HG03439 (cell line): Measurements from ENCODE around the gene SLC38A7.
A peak's percentile ranks its signal among the peaks of the same experiment; 100 is the strongest.
"Not testable (repeated sequence)": the region's sequence is repeated elsewhere in the genome, so short reads cannot be mapped to it uniquely, and the experiment has no call there.

ENCODE experiments used
- ATAC-seq: cut with Tn5 transposase; IDR thresholded peaks from one replicate; pipeline ENCODE4 v1.9.1; 2021; ENCODE audit warnings: mild to moderate bottlenecking, moderate library complexity; ENCODE audit not compliant: unreplicated experiment

SLC38A7 gene

GRCh38 chr16:58684354-58685083 lies at the start of gene SLC38A7:
SLC38A7 (minus strand) TSS chr16:58684770; CDS start chr16:58680126, 4,644 bp downstream.
- ATAC-seq: peak; percentile 96

DNA sequence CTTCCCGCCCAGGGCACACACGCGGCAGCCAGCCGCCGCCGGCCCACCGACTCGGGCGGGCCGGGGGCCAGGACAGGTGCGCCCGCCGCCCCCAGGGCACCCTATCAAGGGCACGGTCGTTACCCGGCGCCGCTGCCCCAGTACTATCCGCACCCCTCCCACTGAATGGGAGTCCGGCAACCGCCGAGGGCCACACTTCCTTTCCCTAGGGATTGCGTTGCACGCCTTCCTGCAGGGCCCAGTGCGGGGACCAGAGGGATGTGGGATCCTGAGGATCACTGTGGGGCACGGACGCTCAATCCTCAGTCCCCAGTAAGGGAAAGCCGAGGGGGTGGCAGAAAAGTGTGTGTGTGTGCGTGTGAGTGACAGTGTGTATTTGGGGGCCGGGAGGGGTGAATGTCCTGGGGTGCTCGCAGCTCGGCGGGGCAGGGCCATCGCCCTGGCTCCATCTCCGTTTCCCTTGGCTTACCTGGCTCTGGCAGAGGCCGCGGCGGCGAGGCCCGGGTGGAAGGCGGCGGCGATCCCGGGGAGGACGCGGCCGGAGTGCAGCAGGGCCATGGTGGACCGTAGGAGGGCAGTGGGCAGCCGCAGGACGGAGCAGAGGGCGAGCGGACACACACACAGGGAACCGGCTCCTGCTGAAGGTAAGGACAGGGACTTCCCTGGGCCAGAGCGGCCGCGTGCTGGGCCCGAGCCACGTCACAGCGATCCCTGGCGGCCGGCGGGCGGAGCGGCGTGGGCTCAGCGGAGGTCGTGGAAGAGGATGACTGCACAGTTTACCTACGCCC lies 49.3 kb upstream of the SLC38A7 start, which contains the start of gene GOT2:
GOT2 (minus strand) TSS at position 646 of the 788 bp plus-strand sequence; CDS start at position 558, 88 bp downstream.
- ATAC-seq: peak; percentile 90

GRCh38 chr16:58733248-58733670 lies 48.7 kb upstream of the SLC38A7 start:
- no peak for ATAC-seq

DNA sequence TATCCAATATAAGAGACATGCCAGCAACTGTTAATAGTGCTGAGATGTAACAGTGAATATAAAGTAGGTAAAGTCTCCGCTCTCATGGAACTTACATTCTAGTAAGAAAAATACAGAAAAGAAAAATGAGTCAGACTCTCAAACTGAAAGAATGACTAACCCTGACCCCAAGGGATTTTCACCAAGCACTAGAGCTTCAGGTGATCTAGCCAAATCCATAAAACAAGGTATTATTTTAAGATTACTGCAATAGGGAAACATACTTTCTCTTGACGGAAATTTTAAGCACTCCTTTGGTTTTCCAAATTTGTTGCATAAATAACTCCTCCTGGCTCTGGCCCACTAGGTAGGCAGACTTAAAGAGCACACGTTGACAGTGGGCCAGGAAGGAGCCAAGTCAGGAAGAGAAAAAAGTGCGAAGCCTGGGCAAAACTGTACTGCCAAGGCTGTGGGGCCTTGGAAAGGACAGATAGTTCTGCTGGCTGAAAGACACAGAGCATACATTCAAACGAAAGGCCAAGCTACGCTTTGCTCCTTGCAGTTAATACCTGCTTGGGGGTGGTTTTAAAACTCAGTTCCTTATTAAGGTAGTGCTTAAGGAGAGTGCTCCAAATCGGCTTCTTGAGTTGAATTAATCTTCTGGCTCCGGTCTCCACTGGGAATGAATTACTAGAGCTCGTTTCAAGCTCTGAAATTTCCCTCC lies 48.1 kb upstream of the SLC38A7 start:
- ATAC-seq: peak; percentile 47

DNA sequence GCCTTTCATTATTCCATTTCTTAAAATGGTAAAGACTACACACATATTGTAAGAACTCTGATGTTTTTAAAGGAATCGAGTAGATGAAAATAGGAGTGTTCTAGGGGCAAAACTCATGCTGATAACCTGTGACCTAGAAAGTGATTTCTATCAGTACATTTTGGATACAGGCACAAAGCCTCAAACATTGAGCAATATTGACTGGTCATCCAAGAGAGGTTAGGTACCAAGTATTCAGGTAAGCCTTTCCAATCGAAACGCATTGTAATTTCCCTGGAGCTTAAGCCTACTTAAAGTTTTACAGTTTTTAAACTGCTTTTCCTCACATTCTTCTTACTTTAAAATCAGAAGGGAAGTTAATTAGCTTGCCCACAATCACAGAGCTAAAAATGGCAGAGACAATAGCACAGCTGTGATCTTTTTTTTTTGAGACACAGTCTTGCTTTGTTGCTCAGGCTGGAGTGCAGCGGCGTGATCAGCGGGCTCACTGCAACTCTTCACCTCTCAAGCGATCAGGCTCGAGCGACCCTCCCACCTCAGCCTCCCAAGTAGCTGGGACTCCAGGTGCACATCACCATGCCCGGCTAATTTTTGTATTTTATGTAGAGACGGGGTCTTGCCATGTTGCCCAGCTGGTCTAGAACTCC lies 46.3 kb upstream of the SLC38A7 start:
- ATAC-seq: no peak

GRCh38 chr16:58727796-58728568 lies 43.4 kb upstream of the SLC38A7 start:
- no peak for ATAC-seq

GRCh38 chr16:58727028-58727781 lies 42.6 kb upstream of the SLC38A7 start:
- ATAC-seq: no peak

- no peak for ATAC-seq
Observed at GRCh38 chr16:58723109-58723508, 38.5 kb upstream of the SLC38A7 start.

DNA sequence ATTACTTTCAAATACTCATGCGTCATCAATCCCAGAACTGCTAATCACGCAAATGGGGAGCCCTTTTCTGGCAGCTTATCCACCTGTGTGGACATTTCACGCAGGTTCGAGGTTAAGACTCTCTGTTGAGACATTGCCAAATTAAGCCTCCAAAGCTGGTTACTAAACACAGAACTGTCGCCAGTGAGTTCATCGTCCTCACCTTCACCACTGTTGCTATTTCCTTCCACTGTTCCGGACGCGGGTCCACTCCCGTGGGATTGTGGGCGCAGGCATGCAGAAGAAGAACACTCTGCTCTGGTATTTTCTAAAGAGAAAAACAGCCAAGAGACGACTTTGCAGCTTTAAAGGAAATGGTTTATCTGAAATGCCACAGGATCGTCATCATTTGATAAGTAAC lies 33.4 kb upstream of the SLC38A7 start:
- ATAC-seq: no peak

GRCh38 chr16:58716468-58716867 lies 31.9 kb upstream of the SLC38A7 start:
- ATAC-seq: no peak

DNA sequence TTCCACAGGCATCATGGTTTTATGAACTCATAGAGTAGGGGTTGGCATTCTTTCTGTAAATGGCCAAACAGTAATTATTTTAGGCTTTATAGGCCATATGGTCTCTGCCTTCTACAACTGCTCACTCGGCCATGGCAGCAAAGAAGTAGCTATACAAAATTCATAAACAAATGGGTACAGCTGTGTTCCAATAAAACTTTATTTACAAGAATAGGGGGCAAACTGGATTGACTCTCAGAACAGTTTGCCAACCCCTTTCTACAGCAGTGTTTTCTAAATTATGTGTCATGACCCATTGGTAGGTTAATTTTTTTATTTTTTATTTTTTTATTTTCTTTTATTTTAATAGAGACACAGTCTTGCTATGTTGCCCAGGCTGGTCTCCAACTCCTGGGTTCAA lies 29.2 kb upstream of the SLC38A7 start:
- ATAC-seq: no peak

GRCh38 chr16:58709333-58709732 lies 24.8 kb upstream of the SLC38A7 start:
- peak; percentile 72 for ATAC-seq

DNA sequence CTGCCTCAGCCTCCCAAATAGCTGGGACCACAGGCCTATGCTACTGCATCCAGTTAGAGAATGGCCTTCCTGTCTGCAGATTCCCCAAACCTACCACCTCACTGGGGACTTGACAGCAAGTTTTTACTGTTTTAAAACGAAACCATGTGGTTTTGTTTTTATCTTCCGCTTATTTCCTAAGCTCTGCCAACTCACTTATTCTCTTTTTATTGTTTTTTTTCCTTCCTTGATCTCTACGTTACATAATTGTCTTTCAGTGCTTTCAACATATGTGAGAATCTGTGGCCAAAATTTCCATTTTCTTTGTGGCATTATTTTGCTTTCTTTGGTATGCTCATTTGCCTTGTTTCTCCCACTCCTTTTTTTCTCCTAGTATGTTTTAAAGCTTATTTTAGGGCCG lies 14.6 kb upstream of the SLC38A7 start:
- no peak for ATAC-seq

- no peak for ATAC-seq
Observed at GRCh38 chr16:58695368-58695767, 10.8 kb upstream of the SLC38A7 start.

- no peak for ATAC-seq
Observed at GRCh38 chr16:58692450-58692849, 7.9 kb upstream of the SLC38A7 start.

GRCh38 chr16:58686985-58687706 lies 2.6 kb upstream of the SLC38A7 start:
- not testable (repeated sequence) for ATAC-seq

DNA sequence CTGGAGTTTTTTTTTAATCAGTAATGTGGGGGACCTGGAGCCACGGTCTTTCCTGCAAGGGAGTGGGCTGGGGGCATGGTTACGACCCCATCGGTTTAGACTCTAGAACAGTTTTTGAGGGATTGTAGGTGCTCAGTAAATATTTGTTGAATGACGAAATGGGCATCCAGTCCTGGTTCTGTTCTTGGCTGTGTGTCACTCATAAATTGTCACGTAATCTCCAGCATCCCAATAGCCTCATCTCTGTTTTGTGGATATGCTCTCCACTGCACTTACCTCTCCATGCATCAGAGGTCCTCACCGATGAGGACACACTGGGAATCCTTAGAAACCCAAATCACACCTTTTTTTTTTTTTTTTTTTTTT lies 497 bp upstream of the SLC38A7 start:
- ATAC-seq: no peak

- ATAC-seq: no peak
Observed at GRCh38 chr16:58684001-58684353, 593 bp downstream of the SLC38A7 start.

GRCh38 chr16:58679763-58680162 lies 4.8 kb downstream of the SLC38A7 start:
- no peak for ATAC-seq
